HG03066 (cell line): ENCODE measurements around the gene GBP1.
A peak's percentile ranks its signal among the peaks of the same experiment; 100 is the strongest.
"Not testable (repeated sequence)": the region's sequence is repeated elsewhere in the genome, so short reads cannot be mapped to it uniquely, and the experiment has no call there.

Source experiments
- ATAC-seq: cut with Tn5 transposase; IDR thresholded peaks from one replicate; pipeline ENCODE4 v1.9.1; 2021; ENCODE audit warnings: low read depth; ENCODE audit not compliant: unreplicated experiment

Gene GBP1

GRCh38 chr1:89065079-89065868, at the start of gene GBP1:
Gene GBP1 (minus strand): TSS chr1:89065208. CDS start chr1:89063234, 1,974 bp downstream.
- peak; percentile 66 for ATAC-seq

GRCh38 chr1:89114662-89115061, 49.7 kb upstream of the GBP1 start:
- ATAC-seq: no peak

GRCh38 chr1:89112871-89113613, 48.0 kb upstream of the GBP1 start:
- no peak for ATAC-seq

- ATAC-seq: no peak
These were observed 39.7 kb upstream of the GBP1 start for GRCh38 chr1:89104687-89105086.

GRCh38 chr1:89104147-89104546, 39.1 kb upstream of the GBP1 start:
- no peak for ATAC-seq

GRCh38 chr1:89102021-89102420, 37.0 kb upstream of the GBP1 start:
- ATAC-seq: no peak

- no peak for ATAC-seq
These were observed 35.4 kb upstream of the GBP1 start for GRCh38 chr1:89100412-89100811.

- no peak for ATAC-seq
These were observed 33.8 kb upstream of the GBP1 start for GRCh38 chr1:89098857-89099256.

- ATAC-seq: no peak
These were observed 30.7 kb upstream of the GBP1 start for GRCh38 chr1:89095737-89096136.

- no peak for ATAC-seq
These were observed 25.0 kb upstream of the GBP1 start for GRCh38 chr1:89089962-89090361.

GRCh38 chr1:89088572-89088971, 23.6 kb upstream of the GBP1 start:
- no peak for ATAC-seq

GRCh38 chr1:89087241-89087640, 22.2 kb upstream of the GBP1 start:
- no peak for ATAC-seq

- ATAC-seq: no peak
These were observed 20.8 kb upstream of the GBP1 start for GRCh38 chr1:89085781-89086180.

GRCh38 chr1:89081005-89081404, 16.0 kb upstream of the GBP1 start:
- no peak for ATAC-seq

GRCh38 chr1:89080068-89080467, 15.1 kb upstream of the GBP1 start:
- not testable (repeated sequence) for ATAC-seq

GRCh38 chr1:89072466-89073065, 7.6 kb upstream of the GBP1 start:
- not testable (repeated sequence) for ATAC-seq

GRCh38 chr1:89070509-89070908, 5.5 kb upstream of the GBP1 start:
- ATAC-seq: no peak

GRCh38 chr1:89069951-89070350, 4.9 kb upstream of the GBP1 start:
- ATAC-seq: no peak

- ATAC-seq: no peak
These were observed 3.3 kb upstream of the GBP1 start for GRCh38 chr1:89068291-89068690.

GRCh38 chr1:89064632-89065031, 376 bp downstream of the GBP1 start:
- ATAC-seq: peak; percentile 40

GRCh38 chr1:89063094-89063493, 1.9 kb downstream of the GBP1 start:
- ATAC-seq: no peak
